GM19328 (cell line): ENCODE results near the gene ADIPOR2.
"Not testable (repeated sequence)": the region's sequence is repeated elsewhere in the genome, so short reads cannot be mapped to it uniquely, and the experiment has no call there.

Experiments used
- ATAC-seq: cut with Tn5 transposase; IDR thresholded peaks from one replicate; pipeline ENCODE4 v1.9.1; 2021; ENCODE audit warnings: mild to moderate bottlenecking, moderate library complexity; ENCODE audit not compliant: unreplicated experiment

ADIPOR2 gene

GRCh38 chr12:1702713-1703112, 11.8 kb downstream of the ADIPOR2 start:
- no peak for ATAC-seq

GRCh38 chr12:1703771-1704722, 13.2 kb downstream of the ADIPOR2 start:
- no peak for ATAC-seq

GRCh38 chr12:1705774-1706631, 15.1 kb downstream of the ADIPOR2 start:
- no peak for ATAC-seq

- ATAC-seq = no peak
Measured at GRCh38 chr12:1706632-1706980, 15.7 kb downstream of the ADIPOR2 start.

- ATAC-seq = no peak
Measured at GRCh38 chr12:1707051-1707450, 16.2 kb downstream of the ADIPOR2 start.

GRCh38 chr12:1709968-1710367, 19.1 kb downstream of the ADIPOR2 start:
- ATAC-seq = not testable (repeated sequence)

- ATAC-seq = not testable (repeated sequence)
Measured at GRCh38 chr12:1710870-1711269, 20.0 kb downstream of the ADIPOR2 start.

- ATAC-seq = not testable (repeated sequence)
Measured at GRCh38 chr12:1711536-1712211, 20.8 kb downstream of the ADIPOR2 start.

- not testable (repeated sequence) for ATAC-seq
Measured at GRCh38 chr12:1712305-1712704, 21.4 kb downstream of the ADIPOR2 start.

GRCh38 chr12:1712852-1713251, 22.0 kb downstream of the ADIPOR2 start:
- ATAC-seq = not testable (repeated sequence)

GRCh38 chr12:1713783-1714348, 23.0 kb downstream of the ADIPOR2 start:
- not testable (repeated sequence) for ATAC-seq

GRCh38 chr12:1715459-1715858, 24.6 kb downstream of the ADIPOR2 start:
- not testable (repeated sequence) for ATAC-seq

GRCh38 chr12:1716215-1716862, 25.5 kb downstream of the ADIPOR2 start:
- ATAC-seq = no peak

- no peak for ATAC-seq
Measured at GRCh38 chr12:1716911-1717310, 26.0 kb downstream of the ADIPOR2 start.

- no peak for ATAC-seq
Measured at GRCh38 chr12:1719139-1719538, 28.3 kb downstream of the ADIPOR2 start.

GRCh38 chr12:1720494-1720893, 29.6 kb downstream of the ADIPOR2 start:
- no peak for ATAC-seq

GRCh38 chr12:1723721-1724120, 32.9 kb downstream of the ADIPOR2 start:
- no peak for ATAC-seq

- ATAC-seq = no peak
Measured at GRCh38 chr12:1724250-1724649, 33.4 kb downstream of the ADIPOR2 start.

GRCh38 chr12:1726753-1727152, 35.9 kb downstream of the ADIPOR2 start:
- ATAC-seq = no peak

- ATAC-seq = no peak
Measured at GRCh38 chr12:1728824-1729223, 38.0 kb downstream of the ADIPOR2 start.
